SH-SY5Y (cell line): ENCODE data around the gene PTPRM.

Source experiments
- GATA2 ChIP-seq: IDR thresholded peaks from 2 replicates; pipeline ENCODE4 v1.6.1; 2011; ENCODE audit warnings: mild to moderate bottlenecking, low read depth, low read length
- GATA3 ChIP-seq: IDR thresholded peaks from 2 replicates; pipeline ENCODE4 v1.6.1; 2011; ENCODE audit warnings: low read depth, mild to moderate bottlenecking, low read length, moderate library complexity

DNA sequence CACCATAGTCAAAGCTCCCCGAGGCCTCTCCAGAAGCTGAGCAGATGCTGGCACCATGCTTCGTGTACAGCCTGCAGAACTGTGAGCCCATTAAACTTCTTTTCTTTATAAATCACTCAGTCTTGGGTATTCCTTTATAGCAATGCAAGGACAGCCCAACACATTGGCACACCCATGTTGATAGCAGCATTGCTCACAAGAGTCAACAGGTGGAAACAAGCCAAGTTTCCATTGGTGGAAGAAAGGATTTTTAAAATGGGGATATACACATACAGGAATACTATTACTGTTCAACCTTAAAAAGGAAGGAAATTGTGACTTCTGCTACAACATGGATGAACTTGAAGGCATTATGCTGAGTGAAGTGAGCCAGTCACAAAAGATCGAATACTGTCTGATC is 855.3 kb downstream of the PTPRM start:
- TF ChIP-seq GATA2 (no peak), GATA3 (no peak)
